GM12875 (cell line): Measurements from ENCODE around the gene DUSP6.

Experiments used
- H3K4me3 ChIP-seq: one replicate; pipeline ENCODE4 v1.5.1; 2011; ENCODE audit warnings: low read depth, low read length, control low read depth
- CTCF ChIP-seq: IDR thresholded peaks from 2 replicates; pipeline ENCODE4 v1.5.1; 2011; ENCODE audit warnings: low read depth, mild to moderate bottlenecking, control low read depth, inconsistent platforms, low read length, moderate library complexity, borderline replicate concordance; ENCODE audit not compliant: insufficient read depth

Gene DUSP6

GRCh38 chr12:89391726-89392336 lies 39.5 kb upstream of the DUSP6 start:
- no peak overlapping the region for H3K4me3 ChIP-seq
- no peak for TF ChIP-seq CTCF

DNA sequence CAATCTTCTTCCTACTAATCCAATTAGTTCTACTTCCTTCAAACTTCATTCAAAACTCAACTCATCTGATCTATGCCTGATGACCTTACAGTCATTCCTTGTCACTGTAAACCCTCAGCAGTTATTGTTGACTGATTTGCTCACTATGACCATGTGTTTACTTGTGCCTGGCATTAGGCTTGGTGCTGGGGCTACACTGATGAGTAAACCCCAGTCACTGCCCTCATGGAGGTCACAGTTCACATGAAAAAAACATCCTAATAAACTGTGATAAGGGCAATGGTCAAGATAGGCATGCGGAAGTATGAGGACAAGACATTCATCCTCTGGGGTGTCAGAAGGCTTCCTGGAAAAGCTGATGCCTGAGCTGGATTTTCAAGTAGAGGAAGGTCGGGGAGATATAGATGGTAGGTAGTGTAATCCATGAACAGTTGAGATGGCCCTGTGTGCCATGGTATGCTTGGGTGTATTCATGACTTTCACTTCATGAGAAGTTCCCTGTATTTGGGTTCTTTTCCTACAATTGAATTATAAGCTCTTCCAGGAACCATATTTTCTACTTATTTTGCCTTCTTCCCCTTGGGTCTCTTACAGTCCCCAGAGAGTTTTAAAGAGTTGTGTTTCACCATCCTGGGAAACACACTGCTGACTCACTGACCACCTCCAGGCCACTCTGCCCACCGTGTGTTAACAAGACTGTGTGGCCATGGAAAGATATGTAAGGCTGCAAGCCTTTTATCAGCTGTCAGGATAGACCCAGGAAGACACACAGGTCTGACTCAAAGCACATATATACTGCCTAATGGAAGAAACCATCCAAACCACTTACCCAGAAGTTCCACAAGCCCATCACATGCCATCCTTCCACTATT lies 38.7 kb upstream of the DUSP6 start:
- TF ChIP-seq CTCF, result no peak
- H3K4me3 ChIP-seq, result no peak overlapping the region

GRCh38 chr12:89389755-89390661 lies 37.7 kb upstream of the DUSP6 start:
- H3K4me3 ChIP-seq, result no peak overlapping the region

DNA sequence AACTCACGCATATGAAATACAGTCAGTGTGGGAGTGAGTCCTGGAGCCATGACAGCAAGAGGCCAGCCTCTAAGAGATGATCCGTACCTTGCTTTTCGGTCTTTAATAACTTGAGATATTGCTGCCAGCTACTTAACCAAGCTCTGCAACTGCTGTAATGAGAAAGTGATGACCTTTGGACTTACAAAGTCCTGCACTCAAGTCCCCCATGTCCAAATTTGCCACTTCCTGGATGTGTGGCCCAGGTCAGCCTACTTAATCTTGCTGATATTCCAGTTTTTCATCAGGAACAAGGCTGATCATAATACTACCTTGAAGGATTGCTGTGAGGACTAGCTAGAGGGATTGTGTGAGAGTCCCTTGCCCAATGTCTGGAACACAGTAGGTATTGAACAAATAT lies 33.8 kb upstream of the DUSP6 start:
- no peak overlapping the region for H3K4me3 ChIP-seq
- TF ChIP-seq CTCF, result no peak

More at GRCh38 chr12:89389755-89390661, 37.7 kb upstream of the DUSP6 start:
- no peak for TF ChIP-seq CTCF

GRCh38 chr12:89384807-89385206 lies 32.5 kb upstream of the DUSP6 start:
- no peak for TF ChIP-seq CTCF
- no peak overlapping the region for H3K4me3 ChIP-seq

- TF ChIP-seq CTCF, result no peak
- H3K4me3 ChIP-seq, result no peak overlapping the region
Observed at GRCh38 chr12:89384050-89384758, 31.9 kb upstream of the DUSP6 start.
